HepG2 (cell line): ENCODE data around the gene OPRL1. TPM values are rescaled to one million over a fixed set of nuclear protein-coding genes. Genes with fewer than 3 reads are reported as not detected.

ENCODE experiments used
- AKAP8 ChIP-seq: sonication (generic); formaldehyde crosslinking; IDR thresholded peaks from 2 replicates; pipeline ENCODE4 v1.5.1; 2020; ENCODE audit warnings: mild to moderate bottlenecking, missing genetic modification reagents
- ERF ChIP-seq: IDR thresholded peaks from 2 replicates; pipeline ENCODE4 v1.6.1; 2018; ENCODE audit warnings: missing biosample characterization, missing genetic modification reagents
- FOXA3 ChIP-seq: IDR thresholded peaks from 2 replicates; pipeline ENCODE4 v1.6.1; 2016; ENCODE audit warnings: missing genetic modification reagents, missing compliant biosample characterization
- HMG20A ChIP-seq: IDR thresholded peaks from 2 replicates; pipeline ENCODE4 v1.6.1; 2016; ENCODE audit warnings: borderline replicate concordance
- HOXD1 ChIP-seq: sonication (generic); formaldehyde crosslinking; IDR thresholded peaks from 2 replicates; pipeline ENCODE4 v1.5.0; 2020; ENCODE audit warnings: missing genetic modification reagents
- KAT8 ChIP-seq: IDR thresholded peaks from 2 replicates; pipeline ENCODE4 v1.6.1; 2016; ENCODE audit warnings: missing genetic modification reagents, missing compliant biosample characterization
- KLF13 ChIP-seq: sonication (generic); formaldehyde crosslinking; IDR thresholded peaks from 2 replicates; pipeline ENCODE4 v1.4.0; 2020; ENCODE audit warnings: mild to moderate bottlenecking, missing genetic modification reagents
- MAFK ChIP-seq, 2 experiments: IDR thresholded peaks in 1 of 2; conservative IDR thresholded peaks in 1 of 2; 2 replicates each; pipeline ENCODE4 v1.6.1; 2011; ENCODE audit warnings: improper control_type of control experiment in 2 of 2, low read length in 2 of 2
- NFE2L2 ChIP-seq: fragments of 150-350 bp; IDR thresholded peaks from 2 replicates; pipeline ENCODE4 v1.6.1; 2014; ENCODE audit warnings: low read length
- RNF2 ChIP-seq: fragments of 450-650 bp; conservative IDR thresholded peaks from 2 replicates; pipeline ENCODE4 v1.6.1; 2016; ENCODE audit warnings: low read depth
- SATB2 ChIP-seq: sonication (generic); formaldehyde crosslinking; IDR thresholded peaks from 2 replicates; pipeline ENCODE4 v1.5.0; 2020; ENCODE audit warnings: missing genetic modification reagents
- SMARCE1 ChIP-seq: fragments of 450-650 bp; IDR thresholded peaks from 2 replicates; pipeline ENCODE4 v1.6.1; 2017; ENCODE audit warnings: borderline replicate concordance
- SP1 ChIP-seq, 2 experiments: fragments of 450-650 bp in 1 of 2; sonication (generic) in 1 of 2; formaldehyde crosslinking in 1 of 2; IDR thresholded peaks; 2 replicates each; pipeline versions ENCODE4 v1.4.0 to v1.6.1; 2016 to 2020; ENCODE audit warnings: missing genetic modification reagents in 1 of 2
- SRSF9 ChIP-seq: fragments of 200-400 bp; formaldehyde crosslinking; IDR thresholded peaks from 2 replicates; pipeline ENCODE4 v1.6.1; 2018; ENCODE audit warnings: borderline replicate concordance, mild to moderate bottlenecking, low read depth, low read length; ENCODE audit not compliant: insufficient read depth, poor library complexity, severe bottlenecking
- ZBTB20 ChIP-seq: sonication (generic); formaldehyde crosslinking; IDR thresholded peaks from 2 replicates; pipeline ENCODE4 v1.8.1; 2023; ENCODE audit warnings: missing genetic modification reagents, low read depth, mild to moderate bottlenecking, borderline replicate concordance
- ZNF331 ChIP-seq: sonication (generic); formaldehyde crosslinking; IDR thresholded peaks from 2 replicates; pipeline ENCODE4 v1.4.0; 2020; ENCODE audit warnings: missing genetic modification reagents
- ZNF549 ChIP-seq: sonication (generic); formaldehyde crosslinking; IDR thresholded peaks from 2 replicates; pipeline ENCODE4 v1.5.0; 2020; ENCODE audit warnings: missing genetic modification reagents
- ZNF713 ChIP-seq: sonication (generic); formaldehyde crosslinking; IDR thresholded peaks from 2 replicates; pipeline ENCODE4 v1.4.0; 2020; ENCODE audit warnings: mild to moderate bottlenecking, missing genetic modification reagents
- ZNF724P ChIP-seq: sonication (generic); formaldehyde crosslinking; IDR thresholded peaks from 2 replicates; pipeline ENCODE4 v1.8.0; 2022; ENCODE audit warnings: missing genetic modification reagents, borderline replicate concordance
- ZNF737 ChIP-seq: sonication (generic); formaldehyde crosslinking; IDR thresholded peaks from 2 replicates; pipeline ENCODE4 v1.5.0; 2020; ENCODE audit warnings: missing genetic modification reagents, mild to moderate bottlenecking, borderline replicate concordance
- polyA plus RNA-seq, 8 experiments: library from polyadenylated mRNA; depleted of rRNA in 3 of 8; stranded (reverse) in 7 of 8; unstranded in 1 of 8; fragments of >200 nt; fragmentation: Illumina TruSeq in 4 of 8; extraction: Trizol in 4 of 8; gene quantifications; 2 replicates each; pipeline versions ENCODE4 v1.2.1 to v1.2.3, GENCODE V29; 2011 to 2016; ENCODE audit warnings: low read depth in 4 of 8, missing spikeins in 1 of 8, mixed read lengths in 1 of 8; ENCODE audit not compliant: insufficient read depth in 1 of 8
- total RNA-seq, 5 experiments: library from RNA; depleted of rRNA; stranded (reverse); fragments of >200 nt; fragmentation: Illumina TruSeq; extraction: Trizol; gene quantifications; 2 replicates each; pipeline ENCODE4 v1.2.3, GENCODE V29; 2016; ENCODE audit warnings: low read depth in 1 of 5
- TF ChIP-seq, protein P1 (sequence below), 2 experiments: sonication (generic) in 1 of 2; formaldehyde crosslinking in 1 of 2; IDR thresholded peaks; 2 replicates each; pipeline versions ENCODE4 v1.6.1 to v1.9.0; 2014 to 2022; ENCODE audit warnings: antibody characterized with exemption in 1 of 2, borderline replicate concordance in 1 of 2, inconsistent platforms in 1 of 2, low read depth in 1 of 2, missing genetic modification reagents in 1 of 2
- TF ChIP-seq, protein P2 (sequence below): sonication (generic); formaldehyde crosslinking; IDR thresholded peaks from 2 replicates; pipeline ENCODE4 v1.4.0; 2020; ENCODE audit warnings: missing genetic modification reagents, borderline replicate concordance
- TF ChIP-seq, protein P3 (sequence below): IDR thresholded peaks from 2 replicates; pipeline ENCODE4 v1.6.1; 2016; ENCODE audit warnings: control low read depth

The OPRL1 gene
- total and polyA plus RNA-seq, 2 of the 13 experiments (the other 11 are each of a cell fraction or from before 2014, with no cell fraction given): 0.35 to 0.71 TPM

DNA sequence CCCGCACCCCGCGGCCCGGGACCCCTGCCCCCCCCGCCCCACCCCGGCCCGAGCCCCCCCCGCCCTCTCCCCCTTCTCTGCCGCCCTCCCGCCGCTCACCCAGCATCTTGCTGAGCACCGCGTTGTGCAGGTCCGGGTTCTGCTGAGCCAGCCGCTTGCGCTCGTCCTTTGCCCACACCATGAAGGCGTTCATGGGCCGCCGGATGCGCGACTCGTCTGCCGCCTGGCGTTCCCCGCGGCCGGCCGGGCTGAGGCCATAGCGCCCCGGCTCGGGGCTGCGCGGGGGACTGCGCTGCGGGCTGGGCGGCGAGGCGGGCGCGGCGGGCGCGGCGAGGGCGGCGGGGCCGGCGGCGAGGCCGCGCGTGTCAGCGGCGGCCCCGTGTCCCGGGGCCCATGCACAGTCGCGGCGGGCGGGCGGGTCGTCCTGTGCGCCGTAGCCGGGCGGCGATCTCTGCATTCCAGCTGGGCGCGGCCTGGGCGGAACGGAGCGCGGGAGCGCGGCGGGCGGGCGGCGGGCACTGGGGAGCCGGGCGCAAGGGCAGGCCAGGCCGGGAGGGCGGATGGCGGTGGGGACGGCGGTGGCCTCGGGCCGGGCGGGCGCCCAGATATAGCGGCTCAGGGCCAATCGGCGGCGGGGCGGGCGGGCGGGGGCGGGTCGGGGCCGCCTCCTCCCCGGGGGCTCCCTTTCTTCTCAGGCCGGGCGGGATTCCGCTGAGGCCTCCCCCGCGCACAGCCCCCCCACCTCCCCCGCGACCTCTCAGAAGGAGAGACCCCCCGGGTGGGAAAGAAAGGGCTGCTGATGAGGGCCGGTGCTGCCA, 30.6 kb upstream of the OPRL1 start, which contains the start of gene SOX18 (continued):
- TF ChIP-seq, protein P1, sequence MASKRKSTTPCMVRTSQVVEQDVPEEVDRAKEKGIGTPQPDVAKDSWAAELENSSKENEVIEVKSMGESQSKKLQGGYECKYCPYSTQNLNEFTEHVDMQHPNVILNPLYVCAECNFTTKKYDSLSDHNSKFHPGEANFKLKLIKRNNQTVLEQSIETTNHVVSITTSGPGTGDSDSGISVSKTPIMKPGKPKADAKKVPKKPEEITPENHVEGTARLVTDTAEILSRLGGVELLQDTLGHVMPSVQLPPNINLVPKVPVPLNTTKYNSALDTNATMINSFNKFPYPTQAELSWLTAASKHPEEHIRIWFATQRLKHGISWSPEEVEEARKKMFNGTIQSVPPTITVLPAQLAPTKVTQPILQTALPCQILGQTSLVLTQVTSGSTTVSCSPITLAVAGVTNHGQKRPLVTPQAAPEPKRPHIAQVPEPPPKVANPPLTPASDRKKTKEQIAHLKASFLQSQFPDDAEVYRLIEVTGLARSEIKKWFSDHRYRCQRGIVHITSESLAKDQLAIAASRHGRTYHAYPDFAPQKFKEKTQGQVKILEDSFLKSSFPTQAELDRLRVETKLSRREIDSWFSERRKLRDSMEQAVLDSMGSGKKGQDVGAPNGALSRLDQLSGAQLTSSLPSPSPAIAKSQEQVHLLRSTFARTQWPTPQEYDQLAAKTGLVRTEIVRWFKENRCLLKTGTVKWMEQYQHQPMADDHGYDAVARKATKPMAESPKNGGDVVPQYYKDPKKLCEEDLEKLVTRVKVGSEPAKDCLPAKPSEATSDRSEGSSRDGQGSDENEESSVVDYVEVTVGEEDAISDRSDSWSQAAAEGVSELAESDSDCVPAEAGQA (IDR thresholded peaks at IDR 0.05; ENCODE audit: low read depth): no peak
- TF ChIP-seq, protein P1 (CRISPR knock-in tag; IDR thresholded peaks at IDR 0.05; ENCODE audit: borderline replicate concordance): no peak
- TF ChIP-seq MAFK (conservative IDR thresholded peaks at IDR 0.05 in 1 of 2, IDR thresholded peaks at IDR 0.05 in 1 of 2; ENCODE audit: low read length in 2 of 2) (peak; percentile 27 to 29; a peak in 1 of 4 replicates), KAT8 (CRISPR knock-in tag) (no peak), FOXA3 (no peak), ZNF713 (no peak), SP1 (IDR thresholded peaks at IDR 0.05) (no peak), SP1 (CRISPR knock-in tag; IDR thresholded peaks at IDR 0.05) (no peak), ZBTB20 (no peak), RNF2 (no peak), SMARCE1 (no peak), ERF (CRISPR knock-in tag) (no peak), AKAP8 (CRISPR knock-in tag) (no peak), KLF13 (CRISPR knock-in tag) (no peak), HMG20A (CRISPR knock-in tag) (no peak), ZNF737 (CRISPR knock-in tag) (no peak), ZNF549 (no peak), SRSF9 (no peak), HOXD1 (CRISPR knock-in tag) (no peak), NFE2L2 (no peak), ZNF724P (no peak; the same call in 1 of the 2 replicates), SATB2 (CRISPR knock-in tag) (no peak), ZNF331 (CRISPR knock-in tag) (peak; percentile 45; the same call in 1 of the 2 replicates)
- TF ChIP-seq, protein P2, sequence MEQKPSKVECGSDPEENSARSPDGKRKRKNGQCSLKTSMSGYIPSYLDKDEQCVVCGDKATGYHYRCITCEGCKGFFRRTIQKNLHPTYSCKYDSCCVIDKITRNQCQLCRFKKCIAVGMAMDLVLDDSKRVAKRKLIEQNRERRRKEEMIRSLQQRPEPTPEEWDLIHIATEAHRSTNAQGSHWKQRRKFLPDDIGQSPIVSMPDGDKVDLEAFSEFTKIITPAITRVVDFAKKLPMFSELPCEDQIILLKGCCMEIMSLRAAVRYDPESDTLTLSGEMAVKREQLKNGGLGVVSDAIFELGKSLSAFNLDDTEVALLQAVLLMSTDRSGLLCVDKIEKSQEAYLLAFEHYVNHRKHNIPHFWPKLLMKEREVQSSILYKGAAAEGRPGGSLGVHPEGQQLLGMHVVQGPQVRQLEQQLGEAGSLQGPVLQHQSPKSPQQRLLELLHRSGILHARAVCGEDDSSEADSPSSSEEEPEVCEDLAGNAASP: no peak
- TF ChIP-seq, protein P3, sequence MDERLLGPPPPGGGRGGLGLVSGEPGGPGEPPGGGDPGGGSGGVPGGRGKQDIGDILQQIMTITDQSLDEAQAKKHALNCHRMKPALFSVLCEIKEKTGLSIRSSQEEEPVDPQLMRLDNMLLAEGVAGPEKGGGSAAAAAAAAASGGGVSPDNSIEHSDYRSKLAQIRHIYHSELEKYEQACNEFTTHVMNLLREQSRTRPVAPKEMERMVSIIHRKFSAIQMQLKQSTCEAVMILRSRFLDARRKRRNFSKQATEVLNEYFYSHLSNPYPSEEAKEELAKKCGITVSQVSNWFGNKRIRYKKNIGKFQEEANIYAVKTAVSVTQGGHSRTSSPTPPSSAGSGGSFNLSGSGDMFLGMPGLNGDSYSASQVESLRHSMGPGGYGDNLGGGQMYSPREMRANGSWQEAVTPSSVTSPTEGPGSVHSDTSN (CRISPR knock-in tag): no peak
